GM21723 (cell line): ENCODE results near the gene PFDN4.
"Not testable (repeated sequence)": the region's sequence is repeated elsewhere in the genome, so short reads cannot be mapped to it uniquely, and the experiment has no call there.

Experiments used
- ATAC-seq: cut with Tn5 transposase; IDR thresholded peaks from one replicate; pipeline ENCODE4 v1.9.1; 2021; ENCODE audit warnings: mild to moderate bottlenecking, moderate library complexity; ENCODE audit not compliant: unreplicated experiment

Gene PFDN4

DNA sequence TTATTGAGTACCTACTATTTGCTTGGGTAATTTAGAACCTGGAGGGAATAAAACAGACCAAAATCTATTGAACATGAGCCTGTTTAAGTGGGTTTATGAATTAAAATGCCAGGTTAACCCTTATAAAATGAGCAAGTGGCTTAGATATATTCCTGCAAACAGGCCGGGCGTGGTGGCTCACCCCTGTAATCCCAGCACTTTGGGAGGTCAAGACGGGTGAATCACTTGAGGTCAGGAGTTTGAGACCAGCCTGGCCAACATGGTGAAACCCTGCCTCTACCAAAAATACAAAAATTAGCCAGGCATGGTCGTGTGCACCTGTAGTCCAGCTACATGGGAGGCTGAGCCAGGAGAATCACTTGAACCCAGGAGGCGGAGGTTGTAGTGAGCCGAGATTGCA, 57.9 kb downstream of the PFDN4 start:
- ATAC-seq, result not testable (repeated sequence)

DNA sequence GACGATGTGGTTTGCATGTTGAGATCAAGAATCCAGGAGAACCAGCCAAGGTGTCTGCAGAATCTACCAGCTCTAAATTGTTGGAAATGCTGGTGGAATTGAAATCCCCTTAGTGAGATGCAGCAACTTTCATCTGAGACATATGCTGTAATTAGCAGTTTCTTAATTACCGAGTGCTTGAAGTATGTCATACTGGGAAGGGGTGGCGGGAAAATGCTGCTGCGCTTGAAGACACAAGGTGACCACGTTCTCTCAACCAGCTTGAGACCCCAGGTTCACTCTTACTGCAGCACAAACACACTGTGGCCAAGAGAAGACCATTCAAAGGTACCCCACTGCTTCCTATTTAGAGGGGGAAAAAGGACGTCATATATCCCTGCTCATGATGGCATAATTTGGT, 59.0 kb downstream of the PFDN4 start:
- ATAC-seq, result no peak

DNA sequence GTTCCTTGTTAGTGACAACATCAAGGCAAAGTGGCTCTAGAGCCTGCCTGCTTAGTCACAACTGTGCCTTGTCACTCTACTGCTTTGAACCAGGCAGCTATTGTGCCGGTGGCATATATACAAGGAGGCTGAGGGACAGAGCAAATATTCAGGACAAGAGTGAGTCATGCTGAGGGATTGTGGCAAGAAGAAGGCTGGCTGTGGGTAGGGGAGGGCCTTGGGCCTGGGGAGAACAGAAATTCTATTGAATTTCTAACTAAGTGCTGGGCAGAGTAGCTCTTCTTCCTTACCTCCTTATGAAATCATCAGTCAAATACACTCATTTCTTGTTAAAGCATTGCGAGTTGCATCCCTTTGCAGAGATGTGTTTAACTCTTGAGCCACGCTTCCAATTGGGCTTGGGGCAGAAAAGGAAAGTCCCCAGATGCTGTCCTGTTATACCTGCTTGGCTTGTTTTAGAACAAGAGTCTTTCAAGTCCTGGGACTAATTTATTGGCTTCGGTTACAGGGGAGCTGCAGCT, 59.7 kb downstream of the PFDN4 start:
- no peak for ATAC-seq

DNA sequence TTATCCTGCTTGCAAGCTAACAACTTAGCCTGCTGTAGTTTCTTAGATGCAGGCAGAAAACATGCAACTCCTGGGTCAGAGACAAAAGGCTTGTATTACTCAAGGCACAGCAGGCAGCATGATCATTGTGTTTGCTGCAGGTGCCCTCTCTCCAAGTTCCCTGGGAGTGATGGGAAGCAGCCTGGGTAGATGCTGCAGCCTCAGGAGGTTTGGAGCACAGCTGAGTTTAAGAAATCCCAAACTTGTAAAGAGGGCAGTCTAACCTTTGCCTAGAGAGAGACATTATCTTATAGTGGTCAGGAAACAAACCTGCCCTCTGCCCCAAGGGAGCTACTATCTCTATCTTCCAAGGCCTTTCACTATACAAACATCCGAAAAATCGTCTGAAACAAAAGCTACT, 61.1 kb downstream of the PFDN4 start:
- no peak for ATAC-seq
